NT2/D1 (cell line): ENCODE results near the gene ATG9A.
A peak's percentile ranks its signal among the peaks of the same experiment; 100 is the strongest.
"Not testable (repeated sequence)": the region's sequence is repeated elsewhere in the genome, so short reads cannot be mapped to it uniquely, and the experiment has no call there.

ENCODE experiments used
- DNase-seq: peaks from one replicate; pipeline ENCODE4 v3.0.0-alpha.2; 2011; ENCODE audit warnings: low read depth, low spot score
- H3K27me3 ChIP-seq: 2 replicates; pipeline ENCODE4 v1.6.0; 2011; ENCODE audit warnings: mild to moderate bottlenecking; ENCODE audit not compliant: insufficient read length, insufficient read depth
- H3K36me3 ChIP-seq: 2 replicates; pipeline ENCODE4 v1.6.1; 2011; ENCODE audit warnings: mild to moderate bottlenecking, low read length, mixed read lengths; ENCODE audit not compliant: insufficient read depth, insufficient read length
- H3K4me1 ChIP-seq: 2 replicates; pipeline ENCODE4 v1.5.1; 2011; ENCODE audit not compliant: insufficient read depth, insufficient read length
- H3K4me3 ChIP-seq: 2 replicates; pipeline ENCODE4 v1.5.1; 2011; ENCODE audit warnings: low read depth; ENCODE audit not compliant: insufficient read length
- H3K9ac ChIP-seq: 2 replicates; pipeline ENCODE4 v1.6.0; 2011; ENCODE audit warnings: low read depth; ENCODE audit not compliant: insufficient read length
- H3K9me3 ChIP-seq: 2 replicates; pipeline ENCODE4 v1.5.1; 2011; ENCODE audit warnings: mild to moderate bottlenecking, low read length; ENCODE audit not compliant: insufficient read depth
- SUZ12 ChIP-seq: IDR thresholded peaks from 2 replicates; pipeline ENCODE4 v1.6.1; 2011; ENCODE audit not compliant: insufficient read length, insufficient read depth; ENCODE audit errors: extremely low read depth
- YY1 ChIP-seq: IDR thresholded peaks from 2 replicates; pipeline ENCODE4 v1.6.1; 2011; ENCODE audit not compliant: insufficient read length, insufficient read depth
- ZNF274 ChIP-seq: IDR thresholded peaks from 2 replicates; pipeline ENCODE4 v1.6.1; 2011; ENCODE audit warnings: mild to moderate bottlenecking, low read depth, low read length

Gene ATG9A

DNA sequence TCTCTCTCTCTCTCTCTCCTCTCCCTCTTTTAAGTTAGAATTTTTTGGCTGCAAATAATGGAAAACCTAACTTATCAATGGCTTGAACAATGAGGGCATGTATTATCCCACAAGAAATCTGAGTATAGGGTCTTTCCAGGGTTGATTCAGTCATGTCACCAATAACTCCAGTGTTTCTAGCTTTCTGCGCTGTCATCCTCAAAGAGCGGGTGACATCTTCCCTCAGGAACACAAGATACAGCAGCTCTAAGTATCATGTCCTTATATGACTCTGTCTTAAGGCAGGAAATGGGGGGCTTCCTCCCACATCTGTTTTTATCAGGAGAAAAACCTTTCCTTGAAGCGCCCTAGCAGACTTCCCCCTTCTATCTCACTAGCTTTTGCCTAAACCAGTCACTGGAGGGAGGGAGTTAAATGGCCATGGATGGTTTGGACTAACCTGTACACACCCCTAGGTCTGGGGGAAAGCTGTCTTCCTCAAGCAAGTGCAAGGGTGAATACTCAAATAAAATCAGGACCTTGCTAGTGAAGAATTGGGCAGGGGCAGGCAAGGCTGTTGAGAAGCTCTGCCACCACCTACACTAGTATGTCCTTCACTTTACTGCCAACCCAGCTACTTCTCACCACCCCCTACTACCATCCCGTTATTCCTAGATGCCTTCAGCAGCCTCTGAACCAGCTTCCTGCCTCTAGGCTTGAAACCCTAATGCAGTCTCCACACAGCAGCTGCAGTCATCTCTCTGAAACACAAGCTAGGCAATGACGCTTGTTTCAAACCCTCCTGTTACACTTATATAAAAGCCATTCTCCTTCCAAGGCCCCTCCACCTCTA is 31.8 kb upstream of the ATG9A start:
- TF ChIP-seq ZNF274 (no peak), SUZ12 (no peak), YY1 (no peak)
- Histone ChIP-seq H3K36me3 (no peaks in the 10 kb centered on the region), H3K9ac (no peak overlapping the region), H3K4me1 (peaks cover 3% of the 10 kb centered on the region), H3K4me3 (no peak overlapping the region), H3K9me3 (no peaks in the 10 kb centered on the region), H3K27me3 (peaks cover 9% of the 10 kb centered on the region)
- no peak for DNase-seq

- peaks cover 32% of the 10 kb centered on the region for H3K27me3 ChIP-seq
- not testable (repeated sequence) for H3K36me3 ChIP-seq, H3K4me1 ChIP-seq, DNase-seq, H3K9ac ChIP-seq, H3K4me3 ChIP-seq, H3K9me3 ChIP-seq
Measured at GRCh38 chr2:219258942-219259341, 29.5 kb upstream of the ATG9A start.

- no peak for DNase-seq
- Histone ChIP-seq H3K27me3 (peaks cover 57% of the 10 kb centered on the region), H3K36me3 (peaks cover 18% of the 10 kb centered on the region), H3K9ac (no peak overlapping the region), H3K4me1 (peaks cover 17% of the 10 kb centered on the region), H3K9me3 (no peaks in the 10 kb centered on the region), H3K4me3 (peak overlapping the region; percentile 53)
- TF ChIP-seq ZNF274 (no peak), YY1 (no peak), SUZ12 (no peak)
Measured at GRCh38 chr2:219254590-219255201, 25.3 kb upstream of the ATG9A start.

DNA sequence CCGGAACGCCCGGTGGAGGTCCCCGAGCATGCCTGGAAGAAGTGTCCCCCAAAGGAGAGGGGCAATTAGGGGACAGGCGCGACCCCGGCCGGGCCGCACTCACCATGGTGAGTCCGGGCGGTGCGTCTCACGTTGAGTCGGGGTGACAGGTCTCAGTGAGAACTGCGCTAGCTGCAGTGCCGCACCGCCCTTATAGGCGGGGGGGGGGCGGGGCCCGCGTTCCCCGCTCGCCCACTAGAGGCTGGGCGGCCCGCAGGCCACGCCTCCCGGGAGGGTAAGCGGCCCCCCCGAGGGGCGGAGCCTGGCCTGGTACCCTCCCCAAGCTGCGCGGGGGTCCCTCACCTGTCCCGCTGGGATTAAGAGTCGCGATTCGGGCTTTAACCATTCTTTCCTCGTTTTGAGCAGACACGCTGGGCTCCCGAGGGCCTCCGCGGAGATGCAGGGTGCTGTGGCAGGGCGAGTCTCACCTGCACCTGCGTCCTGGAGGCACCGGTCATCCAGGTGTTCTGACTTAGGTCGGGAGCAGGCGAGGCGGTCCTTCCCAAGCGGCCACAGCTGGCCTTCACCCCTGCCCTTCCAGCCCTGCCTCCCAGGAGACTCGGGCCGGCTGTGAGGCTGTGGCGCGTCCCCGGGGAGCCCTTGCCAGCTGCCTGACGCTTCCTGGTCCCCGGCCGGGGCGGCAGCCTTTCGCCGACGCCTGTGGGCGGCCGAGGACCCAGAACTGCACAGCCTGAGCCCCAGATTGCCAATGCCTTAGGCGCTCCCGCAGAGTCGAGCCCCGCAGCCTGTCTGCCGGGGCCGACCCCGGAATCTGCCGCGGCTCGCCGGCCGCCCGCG is 24.5 kb upstream of the ATG9A start, which contains the start of gene TUBA4A:
TSS of gene TUBA4A (minus strand) at position 166 of the 837 bp plus-strand sequence. CDS start at position 106, 60 bp downstream.
- TF ChIP-seq SUZ12 (peak; percentile 84), YY1 (no peak)
- Histone ChIP-seq H3K9me3 (no peaks in the 10 kb centered on the region), H3K4me1 (peaks cover 23% of the 10 kb centered on the region), H3K27me3 (peaks cover 55% of the 10 kb centered on the region), H3K36me3 (peaks cover 25% of the 10 kb centered on the region), H3K9ac (peak within 1 kb of the TSS; percentile 72), H3K4me3 (peak within 1 kb of the TSS; percentile 53)
- DNase-seq, result no peak

DNA sequence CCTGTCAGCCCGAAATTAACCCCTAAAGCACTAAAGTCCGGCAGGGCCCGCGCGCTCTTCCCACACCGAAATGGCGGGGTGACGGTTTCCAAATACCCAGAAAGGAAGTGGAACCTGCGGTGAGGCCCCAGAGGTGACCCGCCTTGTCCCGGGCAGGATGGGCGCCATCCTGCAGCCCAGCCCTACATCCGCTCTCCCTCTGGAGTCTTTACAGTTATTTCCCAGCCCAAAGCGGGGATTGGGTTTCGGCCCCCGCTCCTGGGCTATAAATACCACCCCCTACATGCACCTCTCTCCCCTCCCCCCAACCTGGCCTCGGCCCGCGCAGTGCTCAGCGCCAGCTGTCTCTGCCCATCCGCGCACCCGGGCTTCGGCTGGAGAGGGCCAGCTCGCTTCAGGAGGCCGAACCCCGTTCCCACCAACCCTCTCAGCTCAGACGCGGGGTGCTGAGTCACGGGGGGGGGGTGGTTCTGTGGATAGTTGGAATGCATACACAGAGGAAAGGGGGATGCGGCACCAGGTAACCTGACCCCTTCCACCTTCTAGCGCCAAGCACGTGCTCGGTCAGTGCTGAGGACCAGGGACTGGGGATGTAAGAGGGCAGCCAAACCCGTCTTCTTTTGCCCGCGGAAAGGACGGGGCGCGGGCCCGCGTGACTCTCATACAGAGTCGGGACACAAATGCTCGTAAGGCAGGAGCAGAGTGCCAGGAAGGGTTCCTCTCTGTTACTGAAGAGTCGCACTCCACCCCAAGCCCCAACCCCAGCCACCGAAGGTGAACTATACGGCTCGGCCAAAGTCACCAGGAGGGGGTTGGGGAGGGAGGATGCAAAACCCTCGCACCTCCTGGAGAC is 23.7 kb upstream of the ATG9A start, which contains the start of gene TUBA4B:
TSS of gene TUBA4B (plus strand) at position 344 of the 853 bp plus-strand sequence. CDS start at position 509, 165 bp downstream.
- no peak for TF ChIP-seq YY1
- no peak for TF ChIP-seq ZNF274
- no peak for TF ChIP-seq SUZ12
- no peak for DNase-seq
- H3K9ac ChIP-seq, result peak within 1 kb of the TSS; percentile 72
- H3K4me1 ChIP-seq, result peaks cover 25% of the 10 kb centered on the region
- peak within 1 kb of the TSS; percentile 53 for H3K4me3 ChIP-seq
- H3K36me3 ChIP-seq, result peaks cover 34% of the 10 kb centered on the region
- peaks cover 55% of the 10 kb centered on the region for H3K27me3 ChIP-seq
- H3K9me3 ChIP-seq, result no peaks in the 10 kb centered on the region

DNA sequence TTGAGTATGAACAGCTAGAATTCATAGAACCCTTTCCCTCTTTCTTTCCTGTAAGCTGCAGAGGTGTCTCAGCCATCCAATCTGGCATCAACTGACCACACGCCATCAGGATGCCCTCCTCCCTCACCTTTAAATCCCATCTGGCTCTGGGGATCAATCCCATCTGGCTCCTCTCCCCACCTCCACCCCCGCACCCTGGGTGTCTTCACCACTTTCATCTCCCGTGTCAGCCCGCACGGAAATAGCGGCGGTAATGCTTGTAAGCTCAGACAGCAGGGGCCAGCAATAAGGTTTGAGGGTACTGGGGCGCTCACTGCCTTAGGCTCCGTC is 23.1 kb upstream of the ATG9A start:
- TF ChIP-seq SUZ12, result no peak
- TF ChIP-seq YY1, result no peak
- TF ChIP-seq ZNF274, result no peak
- Histone ChIP-seq H3K4me3 (peak overlapping the region; percentile 53), H3K9me3 (no peaks in the 10 kb centered on the region), H3K4me1 (peaks cover 25% of the 10 kb centered on the region), H3K36me3 (peaks cover 39% of the 10 kb centered on the region), H3K27me3 (peaks cover 55% of the 10 kb centered on the region), H3K9ac (peak overlapping the region; percentile 72)
- DNase-seq, result no peak
